Stimulated activated CD8-positive, alpha-beta memory T cell treated with anti-CD3 and anti-CD28 coated beads, Interleukin-12 subunit alpha, Interleukin-12 subunit beta, amount 100 ng/mL, for 1 hour (primary cell): Measurements from ENCODE around the gene ZNF740.
"Not testable (repeated sequence)": the region's sequence is repeated elsewhere in the genome, so short reads cannot be mapped to it uniquely, and the experiment has no call there.

Source experiments
- DNase-seq: peaks from one replicate; pipeline ENCODE4 v3.0.0-alpha.2; 2020; ENCODE audit warnings: low read depth

Gene ZNF740

DNA sequence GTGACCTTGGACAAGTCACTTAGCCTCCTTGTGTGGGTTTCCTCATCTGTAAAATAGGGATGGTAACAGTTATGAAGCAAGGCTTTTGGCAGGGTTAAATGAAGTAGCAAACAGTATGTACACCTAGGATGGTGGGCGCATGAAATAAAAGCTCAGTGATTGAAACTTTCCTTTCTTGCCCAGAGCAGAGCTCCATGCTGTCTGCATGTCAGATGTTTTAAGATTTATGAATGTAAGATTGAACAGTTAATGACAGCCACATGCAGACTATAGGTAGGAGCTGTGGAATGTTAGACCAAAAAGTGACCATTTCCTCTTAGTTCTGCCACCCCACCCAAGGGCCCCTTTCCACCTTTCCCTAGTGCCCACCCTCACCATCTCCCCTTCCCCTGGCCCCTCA, 14.5 kb downstream of the ZNF740 start:
- no peak for DNase-seq

DNA sequence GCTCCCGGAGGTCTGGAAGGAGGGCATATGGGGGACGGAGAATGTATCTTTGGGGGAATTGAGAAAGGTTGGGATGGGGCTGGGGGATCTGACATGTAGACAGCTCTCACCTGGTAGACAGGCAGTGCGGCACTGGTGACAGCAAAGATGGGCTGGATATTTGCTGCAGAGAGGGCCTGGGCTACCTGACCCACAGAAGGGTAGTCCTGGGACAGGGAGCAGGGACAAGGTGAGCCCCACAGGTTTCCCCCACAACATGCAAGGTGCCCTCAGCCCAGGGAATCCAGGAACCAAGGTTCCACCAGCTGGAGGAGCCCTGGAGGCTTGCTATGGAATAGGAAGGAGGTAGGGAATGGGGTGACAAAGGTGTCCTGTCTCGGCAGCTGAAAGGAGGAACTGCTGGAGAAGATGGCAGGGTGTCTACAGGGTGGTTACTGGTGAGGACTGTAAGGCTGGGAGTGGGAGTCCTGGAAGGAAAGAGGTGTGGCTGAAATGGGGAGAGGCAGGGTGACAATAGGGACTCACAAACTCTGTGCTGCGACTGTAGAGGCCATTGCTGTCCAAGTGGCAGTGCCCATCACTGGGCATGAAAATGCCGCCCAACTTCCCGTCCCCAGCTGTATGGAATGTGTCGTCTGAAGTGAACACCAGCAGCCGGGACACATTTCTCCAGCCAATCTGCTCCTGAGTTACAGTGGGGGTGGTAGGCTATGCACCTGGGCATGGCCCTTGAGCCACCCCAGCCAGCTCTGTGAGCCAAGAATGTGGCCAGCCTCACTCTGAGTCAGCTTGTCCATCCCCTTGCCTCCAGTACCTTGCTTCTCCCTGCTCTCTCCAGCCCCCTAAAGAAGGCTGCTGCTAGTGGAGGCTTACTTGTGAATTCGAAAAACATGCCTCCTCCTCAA, 15.2 kb downstream of the ZNF740 start:
- DNase-seq: no peak

DNA sequence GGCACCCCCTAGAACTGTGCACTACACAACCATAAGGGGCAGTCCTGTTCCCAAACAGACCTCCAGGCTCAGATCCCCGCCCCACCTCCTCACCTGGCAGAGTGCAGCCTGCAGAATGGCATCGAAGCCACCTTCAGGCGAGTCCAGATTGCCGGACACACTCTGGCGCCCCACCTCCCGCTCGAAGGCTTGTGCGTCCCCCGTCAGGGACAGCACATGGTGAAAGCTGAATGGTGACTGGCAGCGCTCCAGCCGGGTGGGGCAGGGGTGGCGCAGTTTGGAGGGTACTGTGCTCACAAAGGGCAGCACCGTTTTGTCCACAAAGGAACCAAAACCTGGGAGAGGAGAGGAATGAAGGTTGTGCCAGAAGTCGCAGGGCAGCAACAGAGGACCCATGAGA, 16.0 kb downstream of the ZNF740 start:
- no peak for DNase-seq

DNA sequence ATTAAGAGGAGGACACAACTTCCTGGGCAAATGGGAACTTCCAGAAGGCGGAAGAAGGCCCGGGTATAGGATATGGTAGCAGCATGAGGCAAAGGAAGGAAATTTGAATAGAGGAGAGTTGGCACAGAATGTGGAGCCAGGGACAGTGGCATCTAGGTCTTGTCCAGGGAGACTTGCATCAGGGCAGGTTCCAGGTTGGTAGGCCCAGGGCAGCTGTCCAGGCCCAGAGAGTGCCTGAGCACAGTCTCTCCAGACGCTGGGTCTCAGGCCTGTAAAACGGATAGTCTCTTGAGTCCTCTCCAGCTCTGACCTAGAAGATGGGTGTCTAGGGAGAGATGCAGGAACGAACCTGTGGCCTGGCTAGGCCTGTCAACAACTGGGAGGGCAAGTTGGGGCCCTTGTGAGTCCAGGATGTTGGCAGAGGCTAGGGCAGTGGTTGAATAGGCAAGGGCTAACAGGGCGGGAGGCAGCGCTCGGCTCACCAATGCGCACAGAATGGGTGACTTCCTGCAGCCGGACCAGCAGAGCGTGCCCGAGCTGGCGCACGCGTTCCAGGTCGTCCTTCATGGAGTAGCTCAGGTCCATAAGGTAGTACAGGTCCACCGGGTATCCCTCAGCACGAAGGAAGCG, 16.6 kb downstream of the ZNF740 start:
- no peak for DNase-seq

DNA sequence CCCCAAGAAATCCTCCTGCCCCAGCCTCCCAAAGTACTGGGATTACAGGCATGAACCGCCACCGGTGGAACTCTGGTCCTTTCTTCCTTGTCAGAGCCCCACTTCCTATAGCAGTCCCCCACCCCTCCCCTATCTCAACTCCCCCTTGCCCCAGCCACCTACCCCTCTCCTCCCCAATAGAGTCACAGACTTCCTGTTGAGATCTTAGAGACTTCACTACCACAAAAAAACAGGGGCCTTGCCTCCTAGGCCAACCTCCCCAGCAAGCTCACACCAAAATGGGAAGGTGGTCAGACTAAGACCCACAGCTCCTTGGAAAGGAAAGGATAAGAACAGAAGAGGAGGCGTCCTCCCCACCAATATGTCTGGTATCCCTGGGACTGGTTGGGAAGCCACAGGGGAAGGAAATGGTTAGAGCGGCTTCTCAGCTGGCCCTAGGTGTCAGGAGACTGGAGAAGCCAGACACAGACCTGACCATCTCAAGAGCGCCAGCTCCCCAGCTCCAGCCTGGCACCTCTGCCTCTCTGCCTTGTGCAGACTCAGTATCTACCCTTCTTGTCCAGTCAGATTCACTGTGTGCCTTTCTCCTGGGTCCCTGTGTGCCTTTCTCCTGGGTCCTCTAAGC, 18.1 kb downstream of the ZNF740 start:
- no peak for DNase-seq

DNA sequence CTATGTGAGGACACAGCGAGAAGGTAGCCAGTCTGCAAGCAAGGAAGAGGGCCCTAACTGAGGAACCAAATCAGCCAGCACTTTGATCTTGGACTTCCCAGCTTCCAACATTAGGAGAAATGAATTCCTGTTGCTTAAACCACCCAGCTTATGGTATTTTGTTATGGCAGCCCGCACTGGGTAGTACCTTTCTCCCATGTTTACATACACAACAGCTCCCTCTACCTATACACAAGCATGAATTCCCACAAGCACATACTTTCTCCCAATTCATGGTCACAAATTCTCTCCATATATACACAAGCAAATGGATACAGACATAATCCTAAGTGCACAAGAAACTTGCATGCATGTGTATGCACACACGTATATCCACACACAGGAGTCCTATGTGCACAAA, 19.2 kb downstream of the ZNF740 start:
- no peak for DNase-seq

DNA sequence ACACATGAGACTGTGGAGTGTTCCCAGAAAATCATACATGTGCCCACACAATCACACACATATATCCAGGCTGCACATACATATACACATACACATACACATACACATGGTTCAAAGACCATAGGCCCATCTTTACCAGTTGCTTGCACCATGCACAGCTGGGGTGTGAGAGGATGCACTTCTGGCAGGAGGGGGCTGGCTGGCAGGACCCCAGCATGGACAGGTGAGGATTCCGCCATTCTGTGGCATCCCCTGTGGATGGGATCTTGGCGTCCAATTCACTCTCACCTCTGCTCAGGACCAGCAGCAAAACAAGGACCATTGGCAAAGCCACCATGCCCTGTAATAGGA, 19.6 kb downstream of the ZNF740 start:
- DNase-seq: no peak

DNA sequence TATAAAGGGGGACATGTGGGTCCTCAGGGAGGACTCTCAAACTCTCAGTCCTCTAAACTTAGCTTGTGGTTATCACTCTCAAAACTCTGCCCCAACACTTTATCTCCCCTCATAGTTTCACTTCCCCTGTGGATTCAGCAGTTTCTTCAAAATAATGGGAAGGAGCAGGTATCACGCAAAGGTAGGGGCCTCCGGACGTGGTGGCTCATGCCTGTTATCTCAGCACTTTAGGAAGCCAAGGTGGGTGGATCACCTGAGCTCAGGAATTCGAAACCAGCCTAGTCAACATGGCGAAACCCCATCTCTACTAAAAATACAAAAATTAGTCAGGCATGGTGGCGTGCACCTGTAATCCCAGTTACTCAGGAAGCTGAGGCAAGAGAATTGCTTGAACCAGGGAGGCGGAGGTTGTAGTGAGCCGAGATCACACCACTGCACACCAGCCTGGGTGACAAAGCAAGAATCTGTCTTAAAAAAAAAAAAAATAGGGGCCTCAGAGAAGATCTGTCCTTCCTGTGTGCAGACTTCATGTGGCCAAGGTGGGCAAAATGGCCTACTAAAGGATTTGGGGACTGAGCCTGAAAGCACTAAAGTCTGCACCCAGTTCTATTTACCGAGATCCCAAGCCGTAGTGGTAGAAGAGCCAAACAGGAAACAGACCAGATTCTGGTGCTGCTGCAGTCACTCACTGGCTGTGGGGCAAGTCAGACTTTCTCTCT, 20.1 kb downstream of the ZNF740 start:
- DNase-seq: no peak

DNA sequence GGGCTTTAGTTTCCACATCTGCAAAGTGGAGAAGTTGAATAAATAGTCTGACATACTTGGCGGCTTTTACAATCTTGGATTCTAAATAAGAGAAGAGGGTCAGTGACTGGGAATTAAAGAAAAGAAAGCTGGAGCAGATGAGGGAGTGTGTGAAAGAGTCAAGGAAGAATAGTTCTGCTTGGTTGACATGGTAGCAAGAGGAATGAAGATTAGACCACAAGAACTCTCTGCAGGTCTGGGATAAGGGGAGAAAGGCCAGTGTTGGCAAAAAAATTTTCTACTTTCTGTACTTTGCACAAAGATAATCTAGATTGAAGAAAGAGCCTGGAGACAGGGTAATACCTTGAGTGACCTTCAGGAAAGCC, 20.6 kb downstream of the ZNF740 start:
- DNase-seq: no peak

DNA sequence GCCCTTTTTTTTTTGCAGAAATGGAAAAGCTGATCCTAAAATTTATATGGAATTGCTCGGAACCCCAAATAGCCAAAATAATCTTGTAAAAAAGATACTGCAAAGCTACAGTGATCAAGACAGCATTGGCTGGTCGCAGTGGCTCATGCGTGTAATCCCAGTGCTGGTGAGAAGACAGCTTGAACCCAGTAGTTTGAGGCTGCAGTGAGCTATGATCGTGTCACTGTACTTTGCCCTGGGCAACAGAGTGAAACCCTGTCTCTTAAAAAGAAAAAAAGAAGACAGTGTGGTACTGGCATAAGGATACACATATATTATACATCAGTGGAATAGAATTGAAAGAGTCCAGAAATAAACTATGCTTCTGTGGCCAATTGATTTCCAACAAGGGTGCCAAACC, 21.1 kb downstream of the ZNF740 start:
- no peak for DNase-seq

DNA sequence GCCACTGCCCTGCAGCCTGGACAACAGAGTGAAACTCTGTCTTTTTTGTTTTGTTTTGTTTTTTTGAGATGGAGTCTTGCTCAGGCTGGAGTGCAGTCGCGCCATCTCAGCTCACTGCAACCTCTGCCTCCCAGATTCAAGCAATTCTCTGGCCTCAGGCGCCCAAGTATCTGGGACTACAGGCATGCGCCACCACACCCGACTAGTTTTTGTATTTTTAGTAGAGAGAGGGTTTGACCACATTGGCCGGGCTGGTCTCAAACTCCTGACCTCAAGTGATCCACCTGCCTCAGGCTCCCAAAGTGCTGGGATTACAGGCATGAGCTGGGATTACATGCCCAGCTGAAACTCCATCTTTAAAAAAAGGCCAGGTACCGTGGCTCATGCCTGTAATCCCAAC, 21.8 kb downstream of the ZNF740 start:
- not testable (repeated sequence) for DNase-seq

DNA sequence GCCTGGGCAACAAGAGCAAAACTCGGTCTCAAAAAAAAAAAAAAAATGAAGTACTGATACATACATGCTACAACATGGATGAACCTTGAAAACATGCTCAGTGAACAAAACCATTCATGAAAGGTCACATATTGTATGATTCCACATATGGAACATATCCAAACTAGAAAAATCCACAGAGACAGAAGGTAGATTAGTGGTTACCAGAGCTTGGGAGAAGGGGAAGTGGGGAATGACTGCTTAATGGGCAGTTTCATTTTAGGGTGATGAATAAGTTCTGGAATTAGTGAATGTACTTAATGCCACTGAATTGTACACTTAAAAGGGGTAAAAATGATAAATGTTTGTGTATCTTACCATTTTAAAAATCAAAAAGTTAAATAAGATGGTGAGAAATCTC, 23.8 kb downstream of the ZNF740 start:
- DNase-seq: no peak

DNA sequence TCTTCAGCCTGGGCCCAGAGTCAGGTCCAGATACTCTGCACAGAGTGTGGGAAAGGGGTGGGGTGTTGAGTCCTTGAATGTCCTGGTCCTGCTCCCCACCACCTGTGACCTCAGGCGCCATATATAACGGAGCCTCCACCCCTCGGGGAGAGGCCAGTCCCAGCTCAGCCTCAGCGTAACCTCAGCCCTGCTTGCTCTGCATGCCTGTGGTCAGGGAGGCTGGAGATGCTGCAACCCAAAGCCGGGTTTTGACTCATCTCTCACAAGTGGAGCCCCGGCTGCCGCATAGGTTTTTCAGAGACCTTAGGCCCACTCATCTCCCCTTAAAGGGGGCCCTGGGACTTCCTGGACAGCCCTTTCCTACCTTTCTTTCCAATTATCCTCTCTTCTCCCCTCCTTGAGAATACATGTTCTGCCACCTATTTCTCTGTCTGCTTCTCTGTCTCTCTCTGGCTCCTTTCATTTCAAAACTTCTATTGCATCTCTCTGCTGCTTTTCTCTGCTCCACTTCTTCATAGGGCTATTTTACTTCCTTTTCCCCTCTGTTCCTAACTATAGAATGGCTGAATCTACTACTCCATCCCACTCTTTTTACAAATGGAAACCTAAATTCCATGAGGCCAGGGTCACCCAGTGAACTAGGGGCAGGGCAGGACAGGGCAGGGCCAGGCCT, 25.4 kb downstream of the ZNF740 start:
- peak; percentile 37 for DNase-seq

DNA sequence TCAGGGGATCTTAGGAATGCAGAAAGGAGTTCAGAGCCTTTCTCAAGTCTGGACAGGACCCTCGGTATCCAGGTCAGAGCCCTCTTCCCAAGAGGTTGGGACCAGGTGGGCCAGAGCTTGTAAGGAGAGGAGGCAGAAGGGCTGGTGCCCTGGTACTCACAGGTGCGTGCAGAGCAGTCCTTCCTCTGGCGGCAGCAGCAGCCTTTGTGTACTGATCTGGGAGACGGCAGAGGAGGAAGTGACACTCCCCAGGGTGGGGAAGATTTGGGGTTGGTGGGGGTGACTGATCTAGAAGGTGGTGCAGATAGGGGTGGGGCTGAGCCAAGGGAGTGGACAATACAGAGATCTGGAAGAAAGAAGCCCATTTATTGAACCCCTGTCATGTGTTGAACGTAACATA, 26.5 kb downstream of the ZNF740 start, which contains the start of gene ITGB7:
Gene ITGB7 (minus strand): TSS at position 210 of the 400 bp plus-strand sequence. CDS start 6,808 bp downstream, outside the sequence.
- peak; percentile 52 for DNase-seq

DNA sequence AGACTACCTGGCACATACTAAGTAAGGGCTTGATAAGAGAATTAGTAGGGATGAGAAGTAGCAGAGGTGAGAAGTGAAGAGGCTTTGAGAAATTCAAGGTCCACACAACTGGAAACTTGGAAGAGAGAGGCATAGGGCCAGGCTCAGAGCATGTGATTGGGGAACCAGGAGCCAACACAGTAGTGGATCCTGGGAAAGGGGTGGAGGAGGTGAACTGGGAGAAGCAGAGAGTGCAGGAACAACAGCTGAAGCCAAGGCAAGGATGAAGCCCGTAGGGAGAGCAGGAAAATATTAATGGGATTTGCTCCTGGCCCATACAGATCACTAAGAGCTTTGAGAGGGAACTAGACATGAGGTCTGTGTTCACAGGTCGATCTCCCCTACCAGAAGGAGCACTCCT, 27.9 kb downstream of the ZNF740 start:
- no peak for DNase-seq

DNA sequence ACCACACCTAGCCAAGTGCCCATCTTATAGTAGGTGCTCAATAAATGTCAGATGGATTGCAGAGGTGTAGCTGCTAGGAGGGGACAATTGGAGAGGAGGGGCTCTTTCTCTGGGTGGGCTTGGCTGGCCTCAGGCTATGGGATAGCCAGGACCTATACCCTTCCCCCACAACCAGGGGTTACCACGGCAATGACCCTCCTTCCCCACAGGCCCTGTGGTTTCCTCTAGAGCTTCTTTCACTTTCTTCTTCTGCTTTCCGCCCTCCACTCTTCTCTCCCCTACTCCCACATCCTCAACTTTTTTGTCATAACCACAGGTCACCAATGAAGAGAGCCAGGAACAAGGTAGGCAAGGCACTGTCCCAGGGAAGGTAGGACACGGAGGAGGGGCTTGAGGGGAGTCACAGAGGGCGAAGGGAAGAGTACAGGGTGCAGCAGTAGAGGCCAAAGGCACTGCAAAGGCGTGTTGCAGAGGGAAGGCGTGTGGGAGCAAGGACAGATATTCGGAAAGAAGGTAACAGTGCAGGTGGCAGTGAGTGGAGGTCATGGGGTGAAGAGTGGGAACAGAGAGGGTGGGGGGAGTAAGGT, 28.4 kb downstream of the ZNF740 start:
- DNase-seq: no peak

DNA sequence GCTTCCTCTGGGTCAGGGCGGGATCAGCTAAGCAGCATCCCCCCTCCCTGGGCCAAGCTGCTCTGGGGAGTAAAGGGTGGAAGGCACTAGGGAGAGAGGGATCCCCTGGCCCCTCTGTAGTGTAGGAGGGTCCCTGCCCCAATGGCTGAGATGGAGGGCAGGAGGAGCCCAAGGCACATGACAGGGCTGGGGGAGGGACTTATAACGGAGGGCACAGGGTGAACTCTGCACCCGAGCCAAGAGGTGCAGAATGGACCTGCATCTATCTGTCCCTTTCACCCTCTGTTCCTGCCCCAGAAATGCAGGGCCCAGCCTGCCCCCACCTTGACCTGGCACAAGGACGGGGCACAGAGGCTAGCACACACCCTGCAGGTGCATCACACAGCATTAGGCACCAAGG, 30.3 kb downstream of the ZNF740 start:
- DNase-seq: no peak

DNA sequence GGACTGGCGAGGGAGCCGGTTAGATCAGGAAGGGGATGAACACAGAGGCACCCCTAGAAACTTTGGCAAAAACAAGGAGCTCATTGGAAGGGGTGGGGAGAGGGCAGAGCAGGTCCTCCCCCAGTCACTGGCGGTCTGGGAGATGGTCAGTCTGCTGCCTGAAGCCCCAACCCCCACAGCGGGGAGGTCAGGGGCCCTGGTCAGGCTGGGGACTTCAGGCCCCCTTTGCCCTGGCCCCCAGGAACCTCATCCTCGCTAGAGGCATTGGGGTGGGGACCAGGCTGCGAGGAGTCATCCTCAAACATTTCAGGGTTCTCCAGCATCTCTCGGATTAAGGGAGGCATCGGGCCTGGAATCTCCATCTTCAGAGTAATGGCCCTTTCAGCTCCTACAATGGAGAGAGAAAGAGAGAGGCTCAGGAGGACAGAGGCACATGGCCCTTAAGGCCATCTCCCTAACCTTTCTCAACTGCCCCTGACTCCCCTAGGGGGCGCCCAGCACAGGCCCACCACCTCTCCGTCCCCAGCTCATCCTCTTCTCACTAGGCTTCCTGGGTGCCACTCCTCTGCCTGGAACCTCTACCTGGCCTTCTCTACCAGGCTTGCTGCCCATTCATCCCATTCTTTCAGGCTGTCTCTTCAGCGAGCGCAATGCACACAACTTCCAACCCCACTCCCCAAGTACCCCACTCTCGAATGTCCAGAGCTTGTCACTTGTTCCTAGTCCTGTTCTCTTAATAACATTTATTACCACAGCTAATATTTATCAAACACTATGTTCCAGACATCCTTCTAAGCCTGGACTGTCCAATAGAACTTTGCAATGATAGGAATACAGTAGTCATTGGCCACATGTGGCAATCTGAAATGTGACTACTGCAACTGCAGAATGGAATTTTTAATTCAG, 31.2 kb downstream of the ZNF740 start:
- no peak for DNase-seq

DNA sequence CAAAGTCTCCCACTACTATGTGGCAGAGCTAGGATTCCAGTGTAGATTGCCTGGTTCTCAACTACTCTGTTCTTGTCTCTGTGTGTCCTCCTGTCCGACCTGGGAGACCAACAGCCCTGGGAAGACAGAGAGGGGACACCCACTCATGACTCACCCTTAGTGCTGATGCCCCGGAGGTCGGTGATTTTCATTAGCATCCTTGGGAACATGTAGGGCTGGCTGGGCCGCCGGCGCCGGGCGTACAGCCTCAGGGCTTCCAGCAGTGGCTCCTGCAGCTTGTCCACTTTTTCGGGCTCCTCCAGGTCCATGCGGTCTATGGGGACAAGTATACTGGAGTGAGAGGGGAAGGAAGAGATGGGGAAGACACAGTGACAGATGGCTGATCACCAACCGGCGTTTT, 32.4 kb downstream of the ZNF740 start:
- DNase-seq: no peak

DNA sequence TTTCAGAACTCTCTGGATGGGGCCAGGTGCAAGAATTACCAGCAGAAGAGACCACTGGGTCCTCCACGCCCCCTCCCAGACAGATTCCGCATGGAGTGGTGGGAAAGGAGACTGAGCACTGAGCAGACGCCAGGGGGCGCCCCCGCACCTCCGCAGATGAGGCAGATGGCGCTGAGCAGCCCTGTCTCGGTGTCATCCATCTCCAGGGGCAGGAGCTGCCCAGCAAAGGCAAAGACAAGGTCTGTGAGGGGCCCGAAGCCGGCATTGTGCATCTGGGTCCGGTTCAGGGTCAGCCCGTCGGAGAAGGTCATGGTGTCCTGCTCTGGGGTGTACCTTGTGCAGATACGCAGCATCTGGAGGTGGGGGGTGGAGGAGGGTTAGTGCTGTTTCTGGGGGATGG, 32.8 kb downstream of the ZNF740 start:
- DNase-seq: peak; percentile 78

DNA sequence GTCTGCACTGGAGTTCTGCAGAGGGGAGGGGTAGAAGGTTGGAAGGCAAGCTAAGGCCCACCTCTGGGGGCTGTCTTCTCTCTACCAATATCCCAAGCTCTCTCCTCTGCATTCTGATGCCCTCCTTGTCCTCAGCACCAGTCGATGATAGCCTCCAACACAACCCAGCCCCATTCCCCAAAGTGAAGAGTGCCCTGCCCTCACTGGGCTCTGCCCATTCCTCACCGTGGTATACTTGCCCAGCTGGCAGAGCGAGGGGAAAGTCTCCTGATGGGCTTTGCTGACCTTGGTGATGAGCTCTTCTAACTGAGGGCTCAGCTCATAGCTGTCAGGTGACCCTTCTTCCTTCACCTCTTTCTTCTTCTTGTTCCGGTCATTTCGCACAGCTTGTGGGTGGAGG, 33.7 kb downstream of the ZNF740 start:
- DNase-seq: no peak
